ENCODE results near the gene TBRG1.
"Not testable (repeated sequence)": the region's sequence is repeated elsewhere in the genome, so short reads cannot be mapped to it uniquely, and the experiment has no call there.

GRCh38 chr11:124602723-124603122, 19.9 kb upstream of the TBRG1 start:
- TF ChIP-seq POLR2A, CTCF (IDR thresholded peaks at IDR 0.05): not testable (repeated sequence)
